ENCODE measurements around the gene PPP5C.
A peak's percentile ranks its signal among the peaks of the same experiment; 100 is the strongest.

DNA sequence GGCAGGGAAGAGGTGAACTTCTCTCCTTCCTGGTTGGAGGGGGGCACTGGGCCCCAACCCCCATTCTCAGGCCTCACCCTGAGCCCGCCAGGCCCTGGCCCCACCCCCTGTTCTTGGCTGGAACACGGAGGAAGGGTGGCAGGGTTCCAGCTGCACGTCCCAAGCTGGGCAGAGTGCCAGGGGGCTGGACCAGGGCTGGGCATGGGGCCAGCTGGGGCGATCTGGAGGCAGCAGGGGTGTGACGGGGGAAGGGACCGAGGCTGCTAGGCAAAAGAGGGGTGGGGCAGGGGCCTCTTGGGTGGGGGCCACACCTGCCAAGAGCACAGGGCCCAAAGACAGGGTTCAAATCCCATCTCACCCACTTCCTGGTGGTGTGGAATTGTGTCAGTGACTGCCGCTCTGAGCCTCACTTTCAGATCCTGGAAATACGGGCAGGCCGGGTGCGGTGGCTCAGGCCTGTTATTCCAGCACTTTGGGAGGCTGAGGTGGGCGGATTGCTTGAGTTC lies 47.8 kb upstream of the PPP5C start:
- TF ChIP-seq RAD21 (IDR thresholded peaks at IDR 0.05; ENCODE audit: low read depth) (no peak), YY1 (IDR thresholded peaks at IDR 0.05; ENCODE audit: low read depth) (no peak), TEAD4 (IDR thresholded peaks at IDR 0.05) (peak; percentile 57)
- TF ChIP-seq, protein P1, sequence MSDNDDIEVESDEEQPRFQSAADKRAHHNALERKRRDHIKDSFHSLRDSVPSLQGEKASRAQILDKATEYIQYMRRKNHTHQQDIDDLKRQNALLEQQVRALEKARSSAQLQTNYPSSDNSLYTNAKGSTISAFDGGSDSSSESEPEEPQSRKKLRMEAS (IDR thresholded peaks at IDR 0.05), result peak; percentile 54
